NCI-H446 (cell line): ENCODE data around the gene RIMBP2.
"Not testable (repeated sequence)": the region's sequence is repeated elsewhere in the genome, so short reads cannot be mapped to it uniquely, and the experiment has no call there.

Experiments
- DNase-seq, 2 experiments: peaks; one replicate each; lab custom pipeline; 2025; lab: John Stamatoyannopoulos, UW

RIMBP2 gene

DNA sequence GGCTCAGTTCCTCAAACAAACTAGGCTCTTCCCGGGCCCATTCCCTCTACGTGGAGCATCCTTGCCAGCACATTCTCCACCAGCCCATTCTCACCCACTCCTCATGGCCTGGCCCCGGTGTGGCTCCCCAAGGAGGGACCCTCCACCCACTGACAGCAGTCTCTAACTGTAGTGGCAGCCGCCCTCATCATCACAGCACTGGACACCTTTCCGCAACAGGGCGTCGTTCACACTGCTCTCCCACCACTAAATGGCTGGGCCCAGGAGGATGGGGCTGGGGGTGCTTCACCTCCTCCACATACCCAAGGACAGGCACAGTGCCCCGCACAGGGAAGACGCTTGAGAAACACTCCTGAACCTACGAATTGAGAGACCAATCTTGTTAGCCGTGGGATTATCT, 123.0 kb downstream of the RIMBP2 start:
- no peak for DNase-seq

DNA sequence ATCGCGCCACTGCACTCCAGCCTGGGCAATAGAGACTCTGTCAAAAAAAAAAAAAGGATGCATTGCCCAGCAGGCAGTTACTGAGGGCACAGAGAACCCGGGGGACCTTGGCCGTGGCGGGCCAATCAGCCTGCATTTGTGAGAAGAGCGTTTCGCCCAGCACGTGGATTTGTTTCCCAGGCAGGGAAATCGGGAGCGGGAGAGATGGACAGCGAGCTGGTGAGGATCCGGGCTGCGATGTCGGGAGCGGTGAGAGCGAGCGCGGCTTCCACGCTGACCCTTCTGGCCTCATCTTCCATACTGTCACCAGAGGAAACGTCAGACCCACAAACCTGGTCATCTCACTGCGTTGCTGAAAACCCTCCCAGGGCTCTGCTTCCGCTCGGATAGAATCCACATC, 123.5 kb downstream of the RIMBP2 start:
- DNase-seq: no peak

DNA sequence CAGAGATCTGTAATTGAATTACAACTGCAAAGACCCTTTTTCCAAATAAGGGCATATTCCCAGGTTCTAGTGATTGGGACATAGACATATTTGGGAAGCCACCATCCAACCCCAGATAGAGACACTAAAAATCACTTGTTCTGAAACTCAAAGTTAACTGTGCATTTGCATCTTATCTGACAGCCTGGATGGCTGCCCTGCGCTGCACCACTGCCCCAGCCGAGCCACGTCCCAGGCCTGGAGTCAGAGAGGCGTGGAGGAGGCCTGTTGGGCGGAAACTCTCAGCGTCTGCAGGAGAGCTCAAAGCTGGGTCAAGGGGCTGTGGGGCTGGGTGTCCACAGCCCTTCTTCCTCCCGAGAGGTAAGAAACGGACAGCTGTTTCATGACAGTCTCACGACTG, 124.4 kb downstream of the RIMBP2 start:
- no peak for DNase-seq

DNA sequence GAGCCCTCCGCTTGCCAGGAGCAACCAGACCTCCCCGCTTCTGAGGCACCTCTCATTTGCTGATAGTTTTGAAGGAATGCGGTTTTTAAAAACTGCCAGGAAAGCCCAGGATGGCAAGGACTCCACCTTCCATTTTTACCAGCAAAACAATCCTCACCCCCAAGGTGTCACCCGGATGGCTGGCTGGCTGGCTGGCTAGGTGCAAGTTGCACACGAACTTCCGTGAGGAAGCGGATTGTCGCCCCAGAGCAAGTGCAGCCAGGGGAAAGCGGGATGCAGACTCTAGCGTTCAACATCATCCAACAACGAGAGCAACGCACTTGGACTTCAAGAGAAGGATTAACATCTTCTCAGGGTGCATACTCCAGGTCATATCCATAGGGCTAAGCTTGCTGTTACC, 125.4 kb downstream of the RIMBP2 start:
- no peak for DNase-seq

DNA sequence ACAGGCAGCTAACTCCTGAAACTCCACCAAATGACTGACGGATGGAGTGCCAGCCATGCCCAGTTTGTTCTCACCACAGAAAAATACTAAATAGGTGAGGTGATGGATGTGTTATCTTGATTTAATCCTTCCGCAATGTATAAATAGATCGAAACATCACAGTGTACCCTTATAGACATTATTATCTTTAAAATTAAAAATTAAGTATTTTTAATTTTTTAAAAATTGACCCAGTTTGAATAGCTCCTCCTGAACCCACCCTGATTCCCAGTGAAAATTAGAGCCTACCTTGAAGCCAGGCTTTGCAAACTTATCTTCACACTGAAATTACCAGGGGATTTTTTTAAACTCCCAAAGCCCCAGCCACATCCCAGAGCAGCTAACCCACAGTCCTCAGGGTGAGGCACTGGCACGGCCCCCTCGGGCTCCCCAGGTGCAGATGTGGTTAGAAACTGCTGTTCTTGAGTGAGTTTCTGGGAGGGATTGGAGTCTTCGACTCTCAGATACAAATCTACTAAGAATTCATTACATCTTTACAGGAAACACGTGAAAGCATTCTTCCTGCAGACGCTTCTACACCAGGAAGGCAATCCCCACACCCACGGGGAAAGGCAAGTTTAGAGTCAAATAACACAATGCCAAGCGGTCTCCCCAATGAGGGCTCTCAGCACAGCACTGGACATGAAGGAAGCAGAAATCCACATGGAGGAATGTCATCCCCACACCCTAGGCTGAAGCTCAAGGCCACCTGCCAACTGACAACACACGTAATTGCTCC, 126.4 kb downstream of the RIMBP2 start:
- no peak for DNase-seq

DNA sequence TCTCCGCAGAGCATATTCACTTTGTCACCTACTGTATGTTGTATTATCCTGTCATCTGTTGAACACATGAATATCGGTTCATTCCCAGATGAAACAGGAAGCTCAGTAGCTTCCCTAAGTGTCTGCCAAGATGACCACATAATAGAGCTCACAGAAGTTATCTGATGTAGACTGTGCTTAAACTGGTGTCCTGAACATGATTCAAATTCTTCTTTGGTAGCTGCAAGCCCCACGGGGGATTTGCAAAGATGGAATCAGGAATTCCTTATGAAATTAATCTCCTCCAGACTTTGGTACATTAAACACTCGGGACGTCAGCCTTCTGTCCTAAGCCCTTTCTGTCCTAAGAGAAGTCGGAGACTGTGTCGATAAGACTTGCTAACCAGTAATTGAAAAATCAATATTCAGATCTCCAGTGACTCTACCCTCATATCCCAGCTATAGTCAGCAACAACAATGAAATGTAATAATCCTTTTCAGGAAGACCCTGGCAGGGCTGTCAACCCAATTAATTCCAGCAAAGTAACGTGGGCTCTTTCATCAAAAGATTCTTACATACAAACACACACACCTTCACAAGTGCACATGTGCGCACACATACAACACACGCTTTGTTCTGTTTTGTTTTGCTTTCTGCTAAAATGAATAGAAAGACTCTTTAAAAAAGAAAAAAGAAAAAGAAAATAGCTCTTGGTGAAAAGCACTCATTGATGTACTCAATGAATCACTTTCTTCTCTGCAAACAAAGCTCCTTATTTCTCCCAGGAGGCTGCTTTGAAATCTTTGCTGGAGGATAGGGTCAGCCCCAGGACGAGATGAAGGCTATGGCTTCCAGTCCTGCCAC, 127.2 kb downstream of the RIMBP2 start:
- DNase-seq: no peak

DNA sequence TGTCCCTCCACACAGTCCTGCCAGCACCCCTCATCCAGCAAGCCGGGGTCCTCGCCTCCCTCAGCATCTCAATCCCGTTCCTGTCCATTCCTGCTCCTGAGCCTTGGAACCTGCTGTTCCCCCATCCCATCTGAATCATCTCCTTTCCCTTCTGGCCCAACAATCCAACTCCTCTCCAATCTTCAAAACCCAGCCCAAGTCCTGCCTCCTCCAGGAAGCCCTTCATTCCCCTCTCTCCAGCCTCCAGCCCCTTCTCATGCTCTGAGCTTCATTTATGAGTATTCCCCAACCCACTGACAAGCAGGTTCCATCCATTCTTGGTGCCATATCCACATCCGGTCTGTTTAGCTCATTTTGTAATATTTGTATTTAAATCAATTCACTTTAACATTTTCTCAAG, 128.1 kb downstream of the RIMBP2 start:
- DNase-seq: no peak

DNA sequence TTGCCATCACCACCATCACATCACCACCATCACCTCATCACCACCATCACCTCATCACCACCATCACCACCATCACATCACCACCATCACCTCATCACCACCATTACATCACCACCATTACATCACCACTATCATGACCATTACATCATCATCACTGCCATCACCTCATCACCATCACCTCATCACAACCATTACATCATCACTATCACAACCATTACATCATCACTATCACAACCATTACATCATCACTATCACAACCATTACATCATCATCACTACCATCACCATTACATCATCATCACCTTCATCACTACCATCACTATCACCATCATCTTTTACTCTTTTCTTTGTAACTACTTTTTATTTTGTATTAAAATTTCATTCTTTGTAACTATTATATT, 131.6 kb downstream of the RIMBP2 start:
- DNase-seq: not testable (repeated sequence)

DNA sequence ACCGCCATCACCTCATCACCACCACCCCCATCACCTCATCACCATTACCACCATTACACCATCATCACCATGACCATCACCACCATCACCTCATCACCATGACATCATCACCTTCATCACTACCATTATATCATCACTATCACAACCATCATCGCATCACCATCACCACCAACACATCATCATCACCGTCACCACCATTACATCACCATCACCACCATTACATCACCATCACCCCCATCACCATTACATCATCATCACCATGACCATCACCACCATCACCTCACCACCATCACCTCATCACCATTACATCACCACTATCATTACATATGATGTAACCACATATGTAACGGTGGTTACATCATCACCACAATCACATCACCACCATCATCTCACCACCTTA, 132.3 kb downstream of the RIMBP2 start:
- no peak for DNase-seq

DNA sequence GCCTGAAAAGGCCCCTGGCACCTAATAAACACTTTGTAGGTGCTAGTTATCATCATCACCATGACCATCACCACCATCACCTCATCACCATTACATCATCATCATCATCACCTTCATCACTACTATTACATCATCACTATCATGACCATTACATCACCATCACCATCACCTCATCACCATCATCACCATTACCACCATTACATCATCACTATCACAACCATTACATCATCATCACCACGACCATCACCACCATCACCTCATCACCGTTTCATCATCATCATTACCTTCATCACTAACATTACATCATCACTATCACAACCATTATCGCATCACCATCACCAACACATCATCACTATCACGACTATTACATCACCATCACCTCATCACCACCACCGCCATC, 132.8 kb downstream of the RIMBP2 start:
- DNase-seq: no peak

DNA sequence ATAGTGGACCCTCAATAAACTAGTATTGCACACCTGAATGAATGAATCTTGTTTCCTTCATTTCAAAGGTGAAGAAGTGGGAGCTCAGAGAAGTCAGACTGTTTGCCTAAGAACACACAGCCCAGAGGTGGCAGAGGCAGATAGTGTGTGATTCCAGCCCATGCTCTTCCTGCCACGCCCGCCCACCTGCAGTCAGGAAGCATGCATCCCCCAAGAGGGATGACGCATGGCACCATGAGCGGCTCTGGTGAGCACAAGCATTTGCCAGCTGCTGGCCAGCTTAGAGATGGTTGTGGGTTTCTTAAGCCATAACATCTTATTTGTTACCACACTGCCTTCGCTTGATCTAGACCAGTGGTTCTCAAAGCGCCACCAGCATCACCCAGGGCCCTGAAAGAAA, 133.8 kb downstream of the RIMBP2 start:
- DNase-seq: no peak

DNA sequence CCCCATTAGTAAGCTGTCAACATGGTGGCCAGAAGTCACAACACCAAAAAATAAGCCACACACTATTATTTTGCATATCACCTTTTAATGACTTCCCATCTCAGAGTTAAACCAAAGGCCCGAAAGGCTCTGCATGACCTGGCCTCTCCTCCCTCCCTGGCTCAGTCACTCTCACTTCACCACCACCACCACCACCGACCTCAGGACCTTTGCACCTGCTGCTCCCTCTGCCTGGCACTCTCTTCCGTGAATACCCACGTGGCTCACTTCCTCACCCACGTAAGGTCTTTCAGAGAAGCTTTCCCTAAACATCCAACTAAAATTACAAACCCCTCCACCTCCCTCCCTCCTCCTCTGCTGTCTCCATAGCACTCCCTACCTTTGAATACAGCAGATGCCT, 134.3 kb downstream of the RIMBP2 start:
- DNase-seq: no peak

DNA sequence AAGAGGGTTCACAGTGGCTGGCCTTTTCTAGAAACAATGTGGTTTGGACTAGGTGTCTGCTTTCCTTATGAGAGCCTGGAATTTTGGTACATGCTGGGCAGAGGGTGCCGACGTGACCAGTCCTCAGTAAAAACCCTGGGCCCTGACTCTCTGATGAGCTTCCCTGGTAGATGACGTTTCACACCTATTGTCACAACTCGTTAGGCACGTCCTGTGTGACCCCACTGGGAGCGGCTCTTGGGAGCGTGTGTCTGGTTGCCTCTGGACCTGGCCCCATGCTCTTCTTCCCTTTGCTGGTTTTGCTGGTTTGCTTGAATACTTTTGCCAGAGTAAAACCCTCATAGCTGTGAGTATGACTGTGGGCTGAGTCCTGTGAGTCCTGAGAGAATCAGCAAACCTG, 136.9 kb downstream of the RIMBP2 start:
- DNase-seq: no peak

DNA sequence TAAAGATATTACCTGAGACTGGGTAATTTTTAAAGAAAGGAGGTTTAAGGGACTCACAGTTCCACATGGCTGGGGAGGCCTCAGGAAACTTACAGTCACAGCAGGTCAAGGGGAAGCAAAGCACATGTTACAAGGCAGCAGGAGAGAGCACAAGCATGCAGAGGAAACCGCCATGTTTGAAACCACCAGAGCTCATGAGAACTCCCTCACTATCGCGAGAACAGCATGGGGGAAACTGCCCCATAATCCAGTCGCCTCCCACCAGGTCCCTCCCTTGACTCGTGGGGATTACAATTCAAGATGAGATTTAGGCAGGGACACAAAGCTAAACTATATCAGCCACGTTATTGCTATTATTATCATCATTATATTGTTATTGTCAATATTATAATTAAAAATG, 138.7 kb downstream of the RIMBP2 start:
- DNase-seq: no peak

DNA sequence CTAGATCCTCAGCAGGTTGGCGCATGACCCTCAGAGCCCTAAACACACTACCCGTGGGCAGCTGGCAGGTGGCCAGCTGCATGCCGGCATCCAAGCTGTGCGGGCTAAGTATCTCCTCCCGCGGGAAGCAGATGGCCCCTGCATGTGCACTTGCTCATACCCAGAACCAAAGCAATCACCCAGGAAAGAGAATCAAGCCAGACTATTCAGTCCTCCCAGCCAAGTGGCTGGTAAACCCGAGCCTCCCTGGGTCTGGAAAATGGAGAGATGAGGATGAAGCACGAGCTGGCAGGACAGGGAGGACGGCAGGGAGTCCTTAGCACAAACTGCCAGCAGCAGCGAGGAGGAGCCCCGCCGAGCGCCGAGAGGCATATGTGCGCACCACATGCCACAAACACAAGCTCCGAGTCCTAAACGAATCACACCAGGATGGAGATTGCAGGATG, 139.7 kb downstream of the RIMBP2 start:
- DNase-seq: no peak

DNA sequence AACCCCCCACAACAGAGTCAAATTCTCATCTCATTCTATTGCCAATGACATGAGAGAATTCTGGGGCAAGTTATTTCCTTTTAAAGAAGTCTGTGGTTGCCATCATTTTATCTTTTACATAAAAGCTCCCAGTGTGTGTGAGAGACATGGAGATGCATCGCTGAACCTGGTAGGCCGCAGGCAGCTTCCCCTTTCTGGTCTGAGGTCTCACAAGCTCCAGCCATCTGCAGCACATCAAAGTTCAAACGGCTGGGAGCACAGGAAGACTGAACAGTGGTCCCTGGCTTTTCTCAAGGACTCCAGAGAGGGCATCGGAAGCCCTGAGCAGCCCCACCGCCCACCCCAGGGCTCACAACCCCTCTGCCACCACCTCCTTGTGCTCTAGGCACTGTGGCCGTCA, 141.7 kb downstream of the RIMBP2 start:
- DNase-seq: no peak

DNA sequence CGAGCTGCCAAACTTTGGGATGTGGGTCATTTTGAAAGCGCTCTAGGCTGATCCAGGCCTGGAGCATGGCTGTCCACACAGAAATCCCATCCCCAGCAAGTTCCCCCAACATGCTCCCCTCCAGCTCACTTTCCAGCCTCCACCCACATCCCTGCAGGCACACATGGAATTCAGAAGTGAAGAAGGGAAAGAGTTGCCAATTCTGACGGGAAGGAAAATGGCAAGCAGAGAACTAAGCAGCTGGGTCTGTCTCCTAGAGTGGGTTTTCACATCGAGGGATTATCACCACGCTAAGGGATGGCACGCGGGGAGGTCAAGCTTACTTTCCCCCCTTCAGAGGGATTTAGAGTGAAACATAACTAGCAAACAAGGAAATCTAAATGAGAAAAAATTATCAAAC, 142.3 kb downstream of the RIMBP2 start:
- no peak for DNase-seq

DNA sequence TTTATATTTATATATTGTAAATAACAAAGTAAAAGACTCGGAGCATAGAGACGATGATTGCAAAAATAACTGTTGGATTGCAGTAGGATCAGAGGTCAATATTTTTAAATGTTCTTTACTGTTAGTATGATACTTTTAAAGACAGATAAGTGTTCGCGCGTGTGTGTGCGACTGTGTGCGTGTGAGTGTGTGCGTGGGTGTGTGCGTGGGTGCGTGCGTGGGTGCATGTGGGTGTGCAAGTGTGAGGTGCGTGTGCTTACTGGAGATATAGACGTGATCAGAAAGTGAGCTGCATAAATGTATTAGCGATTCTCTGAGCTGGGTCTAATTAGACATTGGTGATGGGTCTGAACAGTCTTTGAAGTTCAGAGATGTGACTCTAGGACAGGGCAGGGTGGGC, 142.9 kb downstream of the RIMBP2 start:
- DNase-seq: no peak

DNA sequence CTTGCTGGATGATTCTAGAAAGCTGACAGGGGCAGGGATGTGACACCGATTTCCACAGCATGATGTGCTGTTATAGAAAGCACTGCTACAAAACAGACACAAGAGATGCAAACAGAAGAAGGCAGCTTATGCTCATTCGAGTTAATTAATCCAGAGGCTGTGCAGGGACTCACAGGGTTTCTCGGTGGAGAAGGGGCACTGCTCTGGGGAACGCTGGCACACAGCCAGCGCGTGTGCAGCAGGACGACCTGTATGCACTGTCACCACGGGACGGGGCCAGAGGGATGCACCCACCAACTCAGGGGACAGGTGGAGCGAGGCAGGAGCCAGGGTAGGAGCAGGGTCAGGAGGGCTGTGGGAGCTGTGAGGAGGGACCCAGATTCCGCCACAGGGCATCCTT, 143.5 kb downstream of the RIMBP2 start:
- DNase-seq: no peak

DNA sequence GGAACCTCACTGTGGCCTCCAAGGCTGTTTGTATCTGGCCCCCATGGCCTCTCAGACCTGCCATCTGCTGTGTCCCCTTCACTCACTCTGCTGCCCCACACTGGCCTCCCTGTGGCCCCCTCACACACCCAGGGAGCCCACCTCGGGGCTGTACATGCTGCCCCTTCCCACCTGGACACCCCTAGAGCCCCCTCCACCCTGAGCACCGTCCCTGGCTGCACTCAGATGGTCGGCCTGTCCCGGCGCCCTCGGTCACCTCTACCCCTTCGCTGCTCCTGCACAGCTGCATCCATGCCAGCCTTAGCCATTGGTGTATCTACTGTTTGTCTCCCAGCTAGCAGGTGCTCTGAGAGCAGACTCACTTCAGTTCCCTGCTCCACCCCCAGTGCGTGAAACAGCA, 144.4 kb downstream of the RIMBP2 start:
- DNase-seq: no peak

DNA sequence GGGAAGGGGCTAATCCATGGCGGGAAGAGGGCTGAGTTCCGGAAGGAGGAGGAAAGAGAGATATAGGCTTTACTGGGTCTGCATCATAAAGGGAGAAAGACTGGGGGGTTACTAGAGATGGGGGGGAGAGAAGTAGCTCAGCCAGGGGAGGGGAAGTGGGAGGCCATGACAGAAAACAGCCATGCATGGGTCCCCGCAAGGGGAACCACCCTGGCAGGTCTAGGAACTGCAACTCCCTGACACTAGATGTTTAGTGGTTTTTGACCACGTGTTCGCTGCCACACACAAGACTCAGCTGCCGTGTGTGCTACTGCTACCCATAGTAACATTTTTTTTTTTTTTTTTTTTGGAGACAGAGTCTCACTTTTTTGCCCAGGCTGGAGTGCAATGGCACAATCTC, 145.0 kb downstream of the RIMBP2 start:
- no peak for DNase-seq

DNA sequence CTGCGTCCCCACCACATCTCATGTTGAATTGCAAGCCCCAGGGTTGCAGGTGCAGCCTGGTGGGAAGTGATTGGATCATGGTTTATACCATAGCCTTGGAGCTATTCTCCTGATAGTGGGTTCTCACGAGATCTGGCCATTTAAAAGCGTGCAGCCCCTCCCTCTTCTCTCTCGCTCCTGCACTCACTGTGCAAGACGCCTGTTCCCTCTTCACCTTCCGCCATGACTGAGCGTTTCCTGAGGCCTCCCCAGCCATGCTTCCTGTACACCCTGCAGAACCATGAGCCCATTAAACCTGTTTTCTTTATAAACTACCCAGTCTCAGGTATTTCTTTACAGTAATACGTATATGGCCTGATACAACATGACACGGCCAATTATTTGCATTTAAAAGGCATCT, 146.6 kb downstream of the RIMBP2 start:
- no peak for DNase-seq

DNA sequence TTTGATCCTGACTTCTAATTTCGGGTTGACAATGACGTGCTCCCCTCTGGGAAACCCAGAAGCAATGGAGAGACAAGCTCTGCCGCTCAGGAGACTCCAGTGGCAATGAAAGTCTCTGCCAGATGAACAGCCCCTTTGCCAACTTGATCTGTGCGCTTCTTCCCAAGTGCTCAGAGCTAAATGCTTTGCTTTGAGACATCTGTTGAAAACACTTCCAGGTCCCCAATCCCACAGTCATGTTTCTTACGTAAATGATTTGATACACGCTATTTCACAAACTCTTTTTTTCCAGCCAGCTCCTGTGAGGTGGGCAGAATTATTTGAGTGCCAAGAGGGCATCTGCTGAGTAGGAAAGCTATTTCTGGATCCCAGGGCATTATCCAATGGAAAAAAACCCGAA, 147.6 kb downstream of the RIMBP2 start:
- DNase-seq: no peak

DNA sequence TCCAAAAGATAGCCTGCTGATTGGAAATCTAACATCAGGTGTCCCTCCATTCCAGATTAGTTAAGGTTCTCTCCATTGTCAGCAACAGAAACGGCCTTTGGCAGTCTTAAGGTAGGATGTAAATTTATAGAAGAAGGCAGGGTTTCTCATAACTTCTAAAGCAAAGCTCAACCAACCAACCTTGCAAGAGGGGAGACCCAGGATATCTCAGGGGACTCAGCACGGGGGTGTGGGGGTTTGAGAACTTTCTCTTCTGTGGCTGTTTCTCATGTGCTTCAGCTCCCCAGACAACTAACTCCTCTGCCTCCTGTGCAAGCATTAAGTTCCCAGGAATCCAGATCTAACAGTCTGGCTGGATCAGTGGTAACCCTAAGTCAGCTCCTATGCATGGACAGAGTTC, 148.1 kb downstream of the RIMBP2 start:
- DNase-seq: no peak
